Endothelial cell of umbilical vein (primary cell): ENCODE data around the gene UNC5B. TPM values are rescaled to one million over a fixed set of nuclear protein-coding genes. Genes with fewer than 3 reads are reported as not detected.

Source experiments
- BruUV-seq: library from RNA; stranded (reverse); fragments of 400-500 nt; replicated peaks from 2 replicates; lab custom pipeline; 2021; lab: Mats Ljungman, UMichigan
- CTCF ChIA-PET: fragments of 300-600, 350-600 bp; sonication (Branson Sonifier 250); formaldehyde crosslinking; loops from one replicate; lab custom pipeline; 2021; ENCODE audit warnings: antibody characterized with exemption, inconsistent platforms; lab: Charles Lee
- POLR2A ChIA-PET: fragments of 300-600, 350-600 bp; sonication (Branson Sonifier 250); formaldehyde crosslinking; loops from one replicate; lab custom pipeline; 2021; ENCODE audit warnings: antibody characterized with exemption, inconsistent platforms; lab: Charles Lee
- DNase-seq: peaks from one replicate; pipeline ENCODE4 v3.0.0-alpha.2; 2011; ENCODE audit warnings: low read depth, low spot score
- FAIRE-seq: peaks from 2 replicates; lab custom pipeline; 2011; peaks lifted over from hg19 to GRCh38; lab: Jason Lieb, UNC
- H2AFZ ChIP-seq: 2 replicates; pipeline ENCODE4 v1.6.0; 2012; ENCODE audit warnings: low read depth, low read length, control low read depth, inconsistent platforms
- H3K27ac ChIP-seq: 2 replicates; pipeline ENCODE4 v1.5.1; 2011; ENCODE audit warnings: low read depth, mild to moderate bottlenecking, control low read depth, low read length, moderate library complexity; ENCODE audit not compliant: insufficient read depth
- H3K27me3 ChIP-seq, 2 experiments: 2 replicates each; pipeline versions ENCODE4 v1.6.0 to v1.6.1; 2011; ENCODE audit warnings: low read length in 2 of 2, mixed read lengths in 1 of 2; ENCODE audit not compliant: control insufficient read depth in 2 of 2, insufficient read depth in 2 of 2
- H3K36me3 ChIP-seq, 2 experiments: 2 replicates in 1 of 2; 3 replicates in 1 of 2; pipeline ENCODE4 v1.5.1; 2011; ENCODE audit warnings: low read length in 2 of 2, mild to moderate bottlenecking in 1 of 2, moderate library complexity in 1 of 2; ENCODE audit not compliant: control insufficient read depth in 2 of 2, insufficient read depth in 2 of 2; ENCODE audit errors: extremely low read depth in 1 of 2
- H3K4me1 ChIP-seq: 3 replicates; pipeline ENCODE4 v1.5.1; 2011; ENCODE audit warnings: mild to moderate bottlenecking, low read length; ENCODE audit not compliant: control insufficient read depth, insufficient read depth; ENCODE audit errors: extremely low read depth
- H3K4me2 ChIP-seq: 2 replicates; pipeline ENCODE4 v1.6.1; 2011; ENCODE audit warnings: low read length, control low read depth, mixed read lengths; ENCODE audit not compliant: insufficient read depth
- H3K4me3 ChIP-seq, 3 experiments: fragments of 200-600 bp in 1 of 3; sonication (generic), shearing (Covaris generic) in 1 of 3; replicated peaks in 1 of 3; 2 replicates each; pipeline ENCODE4 v1.5.1; 2011 to 2016; ENCODE audit warnings: control low read depth in 3 of 3, low read length in 3 of 3, mild to moderate bottlenecking in 2 of 3, inconsistent platforms in 1 of 3, low read depth in 1 of 3, moderate library complexity in 1 of 3; ENCODE audit not compliant: insufficient read depth in 1 of 3
- H3K79me2 ChIP-seq: 2 replicates; pipeline ENCODE4 v1.6.0; 2012; ENCODE audit warnings: low read length, inconsistent platforms; ENCODE audit not compliant: control insufficient read depth, insufficient read depth
- H3K9ac ChIP-seq: replicated peaks from 2 replicates; pipeline ENCODE3; 2011; ENCODE audit warnings: low read length, control low read depth; ENCODE audit not compliant: insufficient read depth; ENCODE audit errors: extremely low read depth
- H3K9me1 ChIP-seq: replicated peaks from 3 replicates; pipeline ENCODE4 v1.6.0; 2011; ENCODE audit warnings: mild to moderate bottlenecking, low read length; ENCODE audit not compliant: control insufficient read depth, insufficient read depth; ENCODE audit errors: extremely low read depth
- H3K9me3 ChIP-seq: replicated peaks from 2 replicates; pipeline ENCODE4 v1.5.1; 2012; ENCODE audit warnings: low read length, inconsistent platforms; ENCODE audit not compliant: control insufficient read depth, insufficient read depth
- H4K20me1 ChIP-seq: replicated peaks from 2 replicates; pipeline ENCODE3; 2011; ENCODE audit warnings: mild to moderate bottlenecking, low read length; ENCODE audit not compliant: control insufficient read depth, insufficient read depth; ENCODE audit errors: extremely low read depth
- CTCF ChIP-seq, 2 donors: IDR thresholded peaks; 1 replicate in 1 of 2; 2 replicates in 1 of 2; pipeline ENCODE4 v1.5.1; 2011; ENCODE audit warnings: low read length in 2 of 2, mild to moderate bottlenecking in 2 of 2, moderate library complexity in 2 of 2, control low read depth in 1 of 2, inconsistent platforms in 1 of 2, low read depth in 1 of 2; ENCODE audit not compliant: insufficient read depth in 1 of 2; ENCODE audit errors: extremely low read depth in 1 of 2
- EZH2 ChIP-seq: IDR thresholded peaks from 2 replicates; pipeline ENCODE4 v1.6.1; 2012; ENCODE audit warnings: borderline replicate concordance, low read depth, mild to moderate bottlenecking, moderate library complexity, low read length, inconsistent platforms; ENCODE audit not compliant: severe bottlenecking
- FOS ChIP-seq: IDR thresholded peaks from 2 replicates; pipeline ENCODE4 v1.6.1; 2011; ENCODE audit warnings: mild to moderate bottlenecking, low read length, moderate library complexity, borderline replicate concordance; ENCODE audit not compliant: insufficient read depth
- GATA2 ChIP-seq: IDR thresholded peaks from 2 replicates; pipeline ENCODE4 v1.7.0; 2011; ENCODE audit warnings: low read depth, mild to moderate bottlenecking, moderate library complexity, mixed read lengths, low read length; ENCODE audit not compliant: insufficient read length, insufficient read depth
- JUN ChIP-seq: IDR thresholded peaks from 2 replicates; pipeline ENCODE4 v1.6.1; 2011; ENCODE audit warnings: borderline replicate concordance, low read depth; ENCODE audit not compliant: insufficient read length, insufficient read depth
- MAX ChIP-seq: IDR thresholded peaks from 2 replicates; pipeline ENCODE4 v1.6.1; 2011; ENCODE audit not compliant: insufficient read depth, insufficient read length
- MYC ChIP-seq: IDR thresholded peaks from one replicate; pipeline ENCODE4 v1.6.1; 2011; ENCODE audit warnings: mild to moderate bottlenecking, low read depth, low read length
- POLR2A ChIP-seq: IDR thresholded peaks from 2 replicates; pipeline ENCODE4 v1.6.1; 2012; ENCODE audit warnings: low read depth, mild to moderate bottlenecking, control low read depth, low read length
- POLR2AphosphoS5 ChIP-seq: IDR thresholded peaks from 2 replicates; pipeline ENCODE4 v1.6.1; 2012; ENCODE audit warnings: low read depth, mild to moderate bottlenecking, control low read depth, low read length, moderate library complexity; ENCODE audit not compliant: insufficient read depth
- dilution Hi-C: fragments of 300-500 bp; cut with MboI; formaldehyde crosslinking; loops from one replicate; pipeline ENCODE4 v1.15.0; 2019; ENCODE audit warnings: low sequenced_read_pairs; ENCODE audit not compliant: extremely low pct_ligation_motif_present
- intact Hi-C: fragments of 100-400 bp; cut with micrococcal nuclease; formaldehyde crosslinking; loops from one replicate; pipeline ENCODE4 v1.10.0; 2022
- polyA plus RNA-seq, 4 experiments: library from polyadenylated mRNA; depleted of rRNA in 3 of 4; stranded (reverse) in 3 of 4; unstranded in 1 of 4; fragments of >200 nt; gene quantifications; 2 replicates each; pipeline versions ENCODE4 v1.2.1 to v1.2.3, GENCODE V29; 2011 to 2012; ENCODE audit warnings: missing spikeins in 1 of 4
- total RNA-seq: library from RNA; stranded (reverse); gene quantifications from 2 replicates; pipeline ENCODE4 v1.2.3, GENCODE V29; 2021

The UNC5B gene
- total and polyA plus RNA-seq, 2 donors (not counting 3 experiments of a cell fraction or from before 2014, with no cell fraction given) = 0.39 to 2.5 TPM

GRCh38 chr10:71307469-71308085, 95.2 kb downstream of the UNC5B start:
- Histone ChIP-seq H4K20me1 (no peaks in the 10 kb centered on the region), H3K79me2 (no peaks in the 10 kb centered on the region), H3K27ac (no peak overlapping the region), H3K9ac (no peak overlapping the region), H3K36me3 (no peaks in the 10 kb centered on the region), H3K27me3 (peaks cover 13 to 20% of the 10 kb centered on the region in 2 experiments), H3K4me2 (no peak overlapping the region), H3K9me3 (no peaks in the 10 kb centered on the region), H2AFZ (no peak overlapping the region), H3K4me3 (no peak overlapping the region), H3K9me1 (no peaks in the 10 kb centered on the region), H3K4me1 (no peaks in the 10 kb centered on the region)
- BruUV-seq = no TSS peak
- dilution Hi-C loops (no loop called here), intact Hi-C loops (no loop called here)
- ChIA-PET CTCF (interaction anchor here (0.7 to 1.9 kb wide), 4 partner anchors 11 to 391 kb away, joined by 3 to 9 read pairs (median 4); partner anchors contain the start of gene SLC29A3), POLR2A (no interaction called here)
- DNase-seq (no peak), FAIRE-seq (no peak)
- TF ChIP-seq EZH2 (no peak), MAX (no peak), JUN (no peak), MYC (no peak), POLR2AphosphoS5 (no peak), CTCF (IDR thresholded peaks at IDR 0.05; ENCODE audit: extremely low read depth in 1 of 2, insufficient read depth in 1 of 2, low read depth in 1 of 2, low read length in 2 of 2) (no peak), FOS (no peak), POLR2A (no peak), GATA2 (no peak)
